Stimulated activated CD4-positive, alpha-beta T cell treated with anti-CD3 and anti-CD28 coated beads, Interleukin-2, amount 100 ng/mL, for 24 hours (primary cell): Measurements from ENCODE around the gene XXYLT1.

Source experiments
- DNase-seq, 2 donors: peaks; one replicate each; pipeline ENCODE4 v3.0.0-alpha.2; 2020

The XXYLT1 gene

GRCh38 chr3:195183071-195183776 lies 87.7 kb downstream of the XXYLT1 start:
- peak; percentile 23 to 31 for DNase-seq

- DNase-seq: peak in 1 of 2 donors; percentile 17
Observed at GRCh38 chr3:195182470-195182795, 88.5 kb downstream of the XXYLT1 start.

DNA sequence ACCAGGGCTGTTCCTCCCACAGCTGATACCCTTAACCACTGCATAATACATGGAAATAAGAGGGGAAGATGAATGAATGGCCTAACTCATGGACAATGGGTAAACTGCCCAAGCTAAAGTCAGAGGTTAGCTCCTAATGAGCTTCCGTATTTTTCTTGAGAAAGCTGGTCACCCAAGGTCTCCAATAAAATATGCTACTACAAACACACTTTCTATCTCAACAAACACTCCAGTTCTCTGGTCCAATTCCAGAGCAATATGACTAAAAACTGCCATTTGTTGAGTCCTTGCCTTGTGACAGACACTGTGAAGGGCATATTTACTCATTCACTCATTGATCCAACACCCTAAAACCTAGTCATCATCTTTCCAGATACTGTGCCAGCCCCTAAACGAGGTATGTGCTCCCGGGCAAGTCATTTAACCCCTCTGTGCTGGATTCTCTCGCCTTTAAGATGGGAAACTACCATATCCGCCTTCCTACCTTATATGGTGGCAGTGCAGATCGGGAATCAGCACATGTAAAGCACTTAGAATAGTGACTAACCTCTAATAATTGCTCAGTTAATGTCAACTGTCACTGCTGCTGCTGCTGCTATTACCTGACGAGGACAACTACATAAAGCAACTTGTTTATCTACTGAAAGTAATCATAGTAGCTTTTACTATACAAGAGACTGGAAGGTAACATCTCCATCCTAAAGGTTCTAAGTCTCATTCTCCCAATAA lies 89.1 kb downstream of the XXYLT1 start:
- no peak for DNase-seq

DNA sequence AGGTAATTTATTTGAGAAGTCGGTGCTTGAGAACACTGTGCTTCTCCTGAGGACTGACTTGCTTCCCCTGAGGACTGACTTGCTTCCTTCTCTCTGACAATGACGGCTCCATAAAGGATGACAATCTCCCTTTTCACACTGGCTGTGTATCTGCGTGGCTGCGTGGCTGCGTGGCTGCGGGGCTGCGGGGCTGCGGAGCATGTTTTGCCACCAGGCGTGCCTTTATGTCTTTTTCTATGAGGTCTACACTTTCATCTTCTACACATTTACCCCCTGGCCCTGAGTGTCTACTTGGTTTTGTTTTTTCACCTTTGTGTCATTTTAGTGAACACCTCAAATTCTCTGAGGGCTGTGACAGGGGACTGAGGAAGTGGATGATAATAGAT lies 89.9 kb downstream of the XXYLT1 start:
- DNase-seq: no peak

DNA sequence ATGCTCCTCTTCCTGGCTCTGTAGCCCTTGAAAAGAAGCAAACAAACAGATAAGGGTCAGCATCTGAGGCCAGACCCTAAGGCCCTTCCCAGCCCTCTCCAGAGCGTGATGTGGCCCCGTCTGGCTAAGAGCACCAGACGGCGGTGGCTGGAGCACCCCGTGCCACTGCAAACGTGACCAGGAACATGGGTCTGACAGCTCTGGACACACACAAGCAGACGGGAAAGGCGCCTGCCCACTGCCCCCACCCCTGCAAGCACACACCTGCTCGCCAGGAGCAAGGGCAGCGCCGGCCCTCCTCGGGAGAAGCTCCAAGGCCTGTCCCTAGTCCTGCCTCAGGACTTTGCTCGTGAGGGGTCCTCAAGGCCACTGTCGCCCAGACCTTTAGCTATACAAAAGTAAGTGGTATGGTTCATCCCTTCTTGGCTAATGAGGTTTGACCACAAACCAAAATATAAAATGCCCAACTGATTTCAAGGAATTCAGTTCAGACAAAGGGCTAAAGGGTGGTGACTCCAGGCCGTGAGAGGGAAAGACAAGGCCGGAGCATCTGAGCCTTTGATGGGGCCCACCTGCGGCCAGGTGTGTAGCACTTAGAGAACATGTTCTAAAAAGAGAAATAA lies 90.4 kb downstream of the XXYLT1 start:
- DNase-seq: no peak

DNA sequence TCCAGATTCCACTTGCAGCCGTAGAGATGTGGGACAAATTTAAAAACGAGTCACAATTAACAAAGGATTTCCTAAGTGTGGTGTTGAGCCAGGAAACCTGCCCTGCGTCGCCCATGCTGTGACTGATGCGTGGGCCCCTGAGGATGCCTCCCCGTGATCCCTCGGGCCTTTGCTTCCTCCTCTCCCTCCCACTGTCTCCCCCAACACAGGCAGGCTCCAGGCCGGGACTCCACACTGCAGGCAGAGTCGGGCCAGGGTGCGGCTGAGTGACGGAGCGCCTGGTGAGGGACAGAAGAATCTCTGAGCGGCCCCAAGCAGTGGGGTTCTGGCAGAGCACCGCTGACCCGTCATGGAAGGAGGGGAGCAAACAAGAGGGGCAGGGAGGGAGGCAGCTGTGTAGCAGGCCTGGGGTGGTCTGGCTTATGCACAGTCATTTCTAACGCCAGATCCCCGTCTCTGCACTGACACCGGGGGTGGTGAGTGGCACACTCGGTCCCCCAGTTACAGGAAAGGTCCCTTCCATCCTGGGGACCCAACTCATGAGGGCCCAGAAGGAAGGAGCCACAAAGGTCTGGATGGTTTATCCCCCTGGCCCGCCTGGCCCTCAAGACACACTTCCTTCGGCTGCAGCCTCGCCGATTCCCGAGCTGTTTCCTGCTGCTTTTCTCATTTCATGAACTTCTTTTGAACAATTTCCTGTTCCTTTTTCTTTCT lies 91.0 kb downstream of the XXYLT1 start:
- DNase-seq: no peak

DNA sequence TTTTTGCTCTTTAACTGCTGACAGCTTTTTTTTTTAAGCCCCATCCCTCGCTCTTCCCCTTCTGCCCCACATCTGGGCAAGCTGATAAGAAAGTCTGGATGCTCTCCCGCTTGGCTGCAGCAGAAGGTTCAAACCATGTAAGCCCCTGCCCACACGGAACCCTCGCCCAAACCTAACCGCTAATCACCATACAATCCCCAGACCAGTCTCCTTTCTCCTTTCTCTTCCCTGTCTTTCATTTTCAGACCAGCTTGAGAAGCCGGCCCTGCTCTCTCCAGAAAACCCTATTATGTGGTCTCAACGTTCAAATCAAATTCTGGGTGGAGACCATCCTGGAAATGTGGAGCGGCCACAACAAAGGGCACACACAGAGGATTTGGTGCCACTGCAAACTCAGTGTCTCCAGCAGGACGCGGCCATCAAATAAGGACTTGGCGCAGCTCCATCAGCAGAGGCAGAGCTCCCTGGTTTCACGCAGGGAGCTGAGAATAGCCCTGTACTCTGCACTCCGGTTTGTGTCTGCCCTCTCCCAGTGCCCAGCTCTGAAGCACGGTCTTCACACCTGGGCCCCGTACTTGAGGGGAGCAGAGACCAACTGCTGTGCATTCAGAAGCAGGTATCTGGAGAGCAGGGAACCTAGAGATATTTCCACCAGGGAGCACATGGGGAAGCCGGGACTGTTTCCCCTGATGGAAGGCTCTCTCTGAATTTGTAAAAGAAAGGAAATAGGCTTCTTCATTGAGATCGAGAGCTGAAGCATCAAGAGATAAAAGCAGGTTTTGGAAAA lies 92.6 kb downstream of the XXYLT1 start:
- no peak for DNase-seq

DNA sequence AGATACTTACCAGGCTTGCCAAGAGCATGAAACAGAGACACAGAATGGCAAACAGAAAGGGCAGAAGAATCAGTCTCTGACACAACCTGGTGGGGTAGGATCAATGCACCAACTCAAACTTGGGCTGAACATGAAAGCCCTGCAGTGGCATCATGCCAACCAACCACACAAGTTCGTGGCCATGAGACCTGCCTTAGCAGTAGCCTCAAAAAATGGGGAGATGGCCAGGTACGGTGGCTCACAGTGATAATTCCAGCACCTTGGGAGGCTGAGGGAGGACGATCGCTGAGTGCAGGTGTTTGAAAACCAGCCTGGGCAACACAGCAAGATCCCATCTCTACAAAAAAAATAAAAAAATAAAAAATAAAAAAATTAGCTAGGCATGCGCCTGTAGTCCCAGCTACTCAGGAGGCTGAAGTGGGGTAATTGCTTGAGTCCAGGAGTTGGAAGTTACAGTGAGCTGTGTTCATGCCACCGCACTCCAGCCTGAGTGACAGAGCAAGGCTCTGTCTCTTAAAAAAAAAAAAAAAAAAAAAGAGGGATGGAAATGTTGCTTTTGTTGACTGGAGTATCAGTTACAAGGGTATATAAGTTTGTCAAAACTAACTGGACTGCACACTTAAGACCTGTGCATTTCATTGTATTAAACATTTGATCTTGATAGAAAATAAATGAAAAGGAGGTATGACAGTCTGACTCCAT lies 93.4 kb downstream of the XXYLT1 start:
- DNase-seq: no peak

DNA sequence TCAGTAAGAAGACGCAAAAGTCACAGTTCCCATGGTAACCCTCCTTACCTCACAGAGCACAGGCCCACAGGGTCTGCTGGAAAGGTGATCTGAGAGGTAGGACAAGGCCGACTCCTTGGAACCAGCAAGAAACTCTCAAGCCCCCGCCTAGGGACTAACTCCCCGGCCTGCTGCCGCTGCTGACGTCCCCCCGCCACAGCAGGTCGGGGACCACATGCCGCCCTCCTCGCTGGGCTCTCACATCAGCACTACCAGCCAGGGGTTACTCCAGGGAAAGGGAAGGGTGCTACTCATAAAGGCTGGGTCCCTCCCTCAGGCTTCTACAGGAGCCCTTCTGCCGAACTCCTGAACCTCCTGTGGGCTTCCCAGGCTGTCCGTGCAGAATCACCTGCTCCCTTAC lies 94.2 kb downstream of the XXYLT1 start:
- DNase-seq: no peak

DNA sequence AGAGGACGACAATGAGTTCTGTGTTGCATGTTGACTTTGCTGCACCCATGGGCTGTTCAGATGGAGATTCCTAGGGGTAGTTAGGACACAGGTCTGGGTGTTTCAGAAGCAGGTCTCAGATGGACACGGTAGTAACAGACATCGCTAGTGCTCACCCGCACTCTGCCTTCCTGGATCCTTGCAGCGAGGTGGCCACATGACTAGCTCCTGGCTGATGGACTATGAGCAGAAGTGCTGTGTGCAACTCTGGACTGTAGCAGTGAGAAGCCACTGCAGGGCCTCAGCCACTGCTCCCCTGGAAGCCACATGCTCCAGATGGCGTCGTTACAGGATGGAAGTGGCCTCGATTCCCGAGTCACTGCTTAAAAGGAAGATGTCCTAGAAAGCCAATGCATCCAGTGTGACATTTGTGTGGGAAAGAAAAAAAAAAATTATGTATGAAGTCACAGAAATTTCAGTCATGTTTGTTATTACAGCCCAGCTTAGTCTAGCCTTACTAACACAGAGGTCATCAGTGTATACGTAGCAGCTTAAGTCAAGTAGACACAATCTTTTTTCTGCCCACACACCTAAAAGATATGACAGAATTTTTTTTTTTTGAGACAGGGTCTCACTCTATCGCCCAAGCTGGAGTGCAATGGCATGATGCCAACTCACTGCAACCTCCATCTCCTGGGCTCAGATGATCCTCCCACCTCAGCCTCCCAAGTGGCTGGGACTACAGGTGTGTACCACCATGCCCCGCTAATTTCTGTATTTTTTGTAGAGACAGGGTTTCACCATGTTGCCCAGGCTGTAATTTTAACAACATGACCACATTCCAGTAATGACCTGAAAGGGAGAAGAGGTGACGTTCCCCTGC lies 95.3 kb downstream of the XXYLT1 start:
- no peak for DNase-seq

DNA sequence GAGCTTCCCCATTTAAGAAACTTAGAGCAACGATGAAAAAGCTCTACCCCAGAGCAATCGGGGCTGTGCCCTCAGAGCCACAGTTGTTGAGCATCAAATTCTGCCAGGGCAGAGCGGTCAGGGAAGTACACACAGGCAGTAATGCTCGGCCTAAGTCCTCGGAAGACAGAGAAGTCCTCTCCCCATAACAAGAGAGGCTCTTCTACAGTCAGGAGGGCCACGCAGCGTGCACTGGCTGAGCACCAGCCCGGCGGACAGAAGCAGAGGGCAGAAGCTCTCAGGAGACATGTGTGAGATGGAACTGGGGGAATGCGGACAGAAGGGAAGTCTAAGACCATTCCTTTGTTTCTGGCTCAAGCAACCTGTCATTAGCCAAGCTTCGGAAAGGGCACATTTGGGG lies 95.9 kb downstream of the XXYLT1 start:
- no peak for DNase-seq

DNA sequence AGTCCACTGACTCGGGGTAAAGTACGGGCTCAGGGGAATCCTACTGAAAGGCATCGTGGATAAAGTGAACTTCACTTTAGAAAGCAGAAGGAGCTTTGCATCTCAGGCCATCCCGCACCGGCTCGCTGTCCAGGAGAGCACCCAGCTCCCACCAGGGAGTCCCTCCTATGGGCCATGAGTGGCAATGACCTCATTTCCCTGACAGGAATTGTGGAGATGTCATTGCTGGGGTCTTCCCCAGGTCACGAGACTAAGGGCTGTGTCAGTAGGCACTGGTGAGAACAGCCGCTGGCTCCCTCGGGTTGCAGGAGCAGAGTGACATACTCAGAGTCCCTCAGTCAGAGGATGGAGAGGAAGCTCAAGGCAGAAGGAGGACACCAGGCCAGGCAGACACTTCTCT lies 97.3 kb downstream of the XXYLT1 start:
- DNase-seq: no peak

GRCh38 chr3:195172896-195173295 lies 98.1 kb downstream of the XXYLT1 start:
- DNase-seq: no peak

GRCh38 chr3:195172039-195172684 lies 98.8 kb downstream of the XXYLT1 start:
- no peak for DNase-seq

DNA sequence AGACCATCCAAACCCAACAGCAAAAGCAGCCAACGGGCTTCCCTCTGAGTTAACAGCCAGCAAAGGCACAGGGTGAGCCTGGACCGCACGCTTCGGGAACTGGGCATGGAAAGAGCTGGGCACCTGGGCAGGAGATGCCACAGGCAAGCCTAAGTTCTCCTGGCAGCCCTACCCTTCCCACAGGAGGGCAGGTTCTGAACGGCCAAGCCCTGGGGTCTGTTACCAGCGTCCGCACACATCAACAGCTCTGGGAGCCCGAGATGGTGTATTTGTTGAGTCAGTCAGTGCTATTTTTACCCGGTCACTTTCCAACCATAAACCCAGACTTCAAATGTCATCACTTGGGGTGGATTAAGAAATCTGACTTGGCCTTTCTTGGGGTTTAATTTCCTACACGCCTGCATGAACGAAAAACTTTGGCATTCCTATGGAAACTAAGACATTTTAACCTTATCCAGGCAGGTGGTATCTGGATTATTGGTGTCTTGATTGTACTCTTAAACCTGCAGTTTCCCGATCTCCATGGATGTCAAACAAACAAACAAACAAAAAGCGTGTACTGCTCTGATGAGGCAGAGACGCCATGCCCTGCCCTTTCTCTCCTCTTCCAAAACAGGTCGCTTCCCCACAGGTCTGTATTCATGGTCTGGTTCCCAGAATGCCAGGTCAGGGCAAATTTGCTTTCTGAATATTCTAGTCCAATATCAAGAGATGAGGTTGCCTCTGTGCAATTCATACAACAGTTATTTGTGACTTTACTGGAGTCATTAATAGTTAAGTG lies 99.7 kb downstream of the XXYLT1 start:
- DNase-seq: no peak

DNA sequence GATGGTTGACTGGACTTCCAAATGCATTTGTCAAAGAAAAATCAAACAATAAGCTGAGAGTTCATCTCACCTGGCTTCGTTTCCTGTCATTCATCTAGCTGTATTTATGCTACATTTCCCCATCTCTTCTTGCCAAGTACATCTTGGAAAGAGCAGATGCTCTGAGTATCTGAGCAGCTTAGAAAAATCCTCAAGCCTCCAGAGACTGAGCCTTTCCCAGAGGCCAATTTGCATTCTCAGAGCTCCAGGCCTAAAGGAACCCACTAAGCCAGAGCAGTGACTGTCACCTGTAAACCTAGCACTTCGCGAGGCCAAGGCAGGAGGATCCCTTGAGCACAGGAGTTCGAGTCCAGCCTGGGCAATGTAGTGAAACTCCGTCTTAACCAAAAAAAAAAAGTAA lies 100.5 kb downstream of the XXYLT1 start:
- DNase-seq: no peak

DNA sequence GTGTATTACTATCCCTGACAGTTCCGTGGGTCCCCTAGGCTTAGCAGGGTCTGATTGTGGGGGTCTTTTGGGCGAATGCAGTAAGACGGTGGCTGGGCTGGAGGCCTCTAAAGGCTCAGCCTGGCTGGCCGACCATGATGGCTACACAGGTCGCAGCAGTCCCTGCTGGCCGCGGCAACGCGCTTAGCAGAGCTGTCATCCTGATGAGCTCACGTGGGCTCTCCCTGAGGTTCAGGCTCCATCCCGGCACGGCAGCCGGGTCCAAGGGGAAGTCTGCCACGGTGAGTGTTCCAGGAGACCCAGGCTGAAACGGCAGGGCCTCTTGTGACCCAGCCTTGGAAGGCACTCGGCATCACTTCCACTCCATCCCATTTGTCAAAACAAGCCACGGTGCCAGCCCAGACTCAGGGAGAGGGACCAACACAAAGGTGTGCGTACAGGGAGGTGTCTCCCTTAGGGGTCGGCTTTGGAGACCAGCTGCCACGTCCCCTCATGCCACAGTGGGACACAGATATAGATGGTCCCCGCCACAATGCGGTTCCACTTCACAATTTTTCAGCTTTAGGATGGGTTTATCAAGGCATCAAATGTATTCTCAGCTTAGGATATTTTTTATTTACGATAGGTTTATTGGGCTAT lies 101.8 kb downstream of the XXYLT1 start:
- no peak for DNase-seq

GRCh38 chr3:195168009-195168762 lies 102.8 kb downstream of the XXYLT1 start:
- DNase-seq: no peak

DNA sequence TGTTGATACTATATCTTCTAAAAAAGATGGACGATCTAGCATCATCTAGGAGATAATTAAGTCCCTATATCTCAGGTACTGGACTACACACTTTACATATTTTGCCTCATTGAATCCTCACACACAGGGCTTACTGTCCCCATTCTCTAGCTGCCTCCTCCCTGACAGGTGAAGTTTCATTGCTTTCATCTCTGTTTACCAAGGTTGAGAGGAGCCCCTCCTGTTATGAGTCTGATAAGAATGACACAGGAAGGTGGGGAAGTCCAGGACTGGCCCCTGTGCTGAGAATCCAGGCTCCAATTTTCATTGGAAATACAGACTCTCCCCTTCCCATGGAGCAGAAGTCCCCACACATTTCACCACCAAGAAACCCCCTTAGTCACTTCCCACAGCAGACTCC lies 105.2 kb downstream of the XXYLT1 start:
- no peak for DNase-seq
